IMR-90 (cell line): Measurements from ENCODE around the gene MAP2. TPM values are rescaled to one million over a fixed set of nuclear protein-coding genes. Genes with fewer than 3 reads are reported as not detected.
A peak's percentile ranks its signal among the peaks of the same experiment; 100 is the strongest.

Experiments
- ATAC-seq: fragments of 200-7000 bp; cut with Tn5 transposase; 2 replicates; pipeline ENCODE4 v1.9.1; 2020; ENCODE audit warnings: low read depth, mild to moderate bottlenecking, moderate library complexity
- BruUV-seq: library from RNA; stranded (reverse); fragments of 400-500 nt; replicated peaks from 2 replicates; lab custom pipeline; 2021; lab: Mats Ljungman, UMichigan
- CTCF ChIA-PET: fragments of 300-600 bp; formaldehyde crosslinking; extraction: SDS; loops from one replicate; lab custom pipeline; 2021; ENCODE audit warnings: antibody characterized with exemption; lab: Yijun Ruan, JAX
- POLR2A ChIA-PET: fragments of 300-600 bp; sonication (Branson Sonifier 250); formaldehyde crosslinking; loops from one replicate; lab custom pipeline; 2022; ENCODE audit warnings: antibody characterized with exemption; ENCODE audit not compliant: unreplicated experiment; lab: Charles Lee
- DNase-seq: peaks from one replicate; pipeline ENCODE4 v3.0.0; 2013
- H2AFZ ChIP-seq: replicated peaks from 2 replicates; pipeline ENCODE3; 2013; ENCODE audit warnings: low read length, mild to moderate bottlenecking; ENCODE audit not compliant: poor library complexity
- H2AK5ac ChIP-seq: 2 replicates; pipeline ENCODE4 v1.6.1; 2013; ENCODE audit warnings: low read depth, low read length, inconsistent platforms
- H2AK9ac ChIP-seq: replicated peaks from 2 replicates; pipeline ENCODE3; 2013; ENCODE audit warnings: mild to moderate bottlenecking, low read depth, low read length, moderate library complexity; ENCODE audit not compliant: poor library complexity
- H2BK120ac ChIP-seq: 2 replicates; pipeline ENCODE4 v1.6.1; 2013; ENCODE audit warnings: low read depth, low read length, inconsistent platforms
- H2BK15ac ChIP-seq: 3 replicates; pipeline ENCODE4 v1.6.1; 2013; ENCODE audit warnings: low read depth, low read length, inconsistent platforms
- H2BK20ac ChIP-seq: 2 replicates; pipeline ENCODE4 v1.6.1; 2013; ENCODE audit warnings: low read depth, mild to moderate bottlenecking, inconsistent platforms, low read length, moderate library complexity
- H2BK5ac ChIP-seq: 2 replicates; pipeline ENCODE4 v1.6.1; 2013; ENCODE audit warnings: mild to moderate bottlenecking, low read depth, low read length, inconsistent platforms; ENCODE audit not compliant: poor library complexity, severe bottlenecking
- H3K14ac ChIP-seq: replicated peaks from 2 replicates; pipeline ENCODE4 v1.6.1; 2013; ENCODE audit warnings: low read depth, low read length, inconsistent platforms
- H3K18ac ChIP-seq: 2 replicates; pipeline ENCODE4 v1.6.1; 2013; ENCODE audit warnings: low read depth, low read length, control low read depth
- H3K23ac ChIP-seq: 2 replicates; pipeline ENCODE4 v1.6.1; 2013; ENCODE audit warnings: low read depth, low read length, inconsistent platforms
- H3K27ac ChIP-seq: 2 replicates; pipeline ENCODE4 v1.5.1; 2013; ENCODE audit warnings: mild to moderate bottlenecking, control low read depth, low read length; ENCODE audit not compliant: insufficient read depth
- H3K27me3 ChIP-seq: 2 replicates; pipeline ENCODE4 v1.6.1; 2013; ENCODE audit warnings: low read length; ENCODE audit not compliant: control insufficient read depth, insufficient read depth
- H3K36me3 ChIP-seq: 2 replicates; pipeline ENCODE4 v1.6.1; 2013; ENCODE audit warnings: low read length, mixed read lengths; ENCODE audit not compliant: control insufficient read depth, insufficient read depth
- H3K4ac ChIP-seq: 2 replicates; pipeline ENCODE4 v1.6.1; 2013; ENCODE audit warnings: low read depth, low read length, inconsistent platforms
- H3K4me1 ChIP-seq: 2 replicates; pipeline ENCODE4 v1.6.1; 2013; ENCODE audit warnings: low read length, mixed read lengths; ENCODE audit not compliant: control insufficient read depth, insufficient read depth
- H3K4me2 ChIP-seq: 2 replicates; pipeline ENCODE4 v1.6.1; 2013; ENCODE audit warnings: low read depth, mild to moderate bottlenecking, control low read depth, low read length, moderate library complexity
- H3K4me3 ChIP-seq: 2 replicates; pipeline ENCODE4 v1.5.1; 2013; ENCODE audit warnings: low read depth, mild to moderate bottlenecking, control low read depth, low read length, moderate library complexity; ENCODE audit not compliant: insufficient read depth
- H3K56ac ChIP-seq: 2 replicates; pipeline ENCODE4 v1.6.1; 2013; ENCODE audit warnings: low read length, inconsistent platforms; ENCODE audit not compliant: insufficient read depth; ENCODE audit errors: extremely low read depth
- H3K79me1 ChIP-seq, 2 experiments: 2 replicates each; pipeline ENCODE4 v1.6.1; 2013; ENCODE audit warnings: low read length in 2 of 2, inconsistent platforms in 1 of 2, low read depth in 1 of 2
- H3K9ac ChIP-seq: 2 replicates; pipeline ENCODE4 v1.6.1; 2013; ENCODE audit warnings: low read depth, low read length, control low read depth
- H3K9me1 ChIP-seq: 2 replicates; pipeline ENCODE4 v1.6.1; 2013; ENCODE audit warnings: low read length, inconsistent platforms; ENCODE audit not compliant: insufficient read depth
- H3K9me3 ChIP-seq: 2 replicates; pipeline ENCODE4 v1.6.1; 2013; ENCODE audit warnings: low read length; ENCODE audit not compliant: control insufficient read depth, insufficient read depth
- H4K20me1 ChIP-seq: 2 replicates; pipeline ENCODE4 v1.6.1; 2013; ENCODE audit warnings: low read length, inconsistent platforms; ENCODE audit not compliant: insufficient read depth
- H4K5ac ChIP-seq: 2 replicates; pipeline ENCODE4 v1.6.1; 2013; ENCODE audit warnings: mild to moderate bottlenecking, low read depth, low read length, control low read depth
- H4K8ac ChIP-seq, 2 experiments: 2 replicates each; pipeline ENCODE4 v1.6.1; 2013; ENCODE audit warnings: low read depth in 2 of 2, low read length in 2 of 2, control low read depth in 1 of 2, inconsistent platforms in 1 of 2
- H4K91ac ChIP-seq: 2 replicates; pipeline ENCODE4 v1.6.1; 2013; ENCODE audit warnings: low read depth, low read length, inconsistent platforms; ENCODE audit not compliant: insufficient read depth
- ELK1 ChIP-seq: fragments of 150-350 bp; IDR thresholded peaks from 2 replicates; pipeline ENCODE4 v1.6.1; 2016; ENCODE audit warnings: low read depth, mild to moderate bottlenecking, low read length, moderate library complexity, borderline replicate concordance
- FOS ChIP-seq: fragments of 150-350 bp; IDR thresholded peaks from 2 replicates; pipeline ENCODE4 v1.6.1; 2016; ENCODE audit warnings: low read depth, low read length
- MXI1 ChIP-seq: IDR thresholded peaks from 2 replicates; pipeline ENCODE4 v1.6.1; 2012; ENCODE audit warnings: low read depth, mild to moderate bottlenecking, low read length, moderate library complexity, borderline replicate concordance
- RAD21 ChIP-seq: IDR thresholded peaks from 2 replicates; pipeline ENCODE4 v1.6.1; 2012; ENCODE audit warnings: low read length, improper control_type of control experiment
- SMC3 ChIP-seq: fragments of 150-350 bp; IDR thresholded peaks from 2 replicates; pipeline ENCODE4 v1.6.1; 2016; ENCODE audit warnings: low read depth, mild to moderate bottlenecking, antibody characterized with exemption, low read length, moderate library complexity
- WGBS, 2 experiments: methylation state at CpG; one replicate each; pipeline versions ENCODE4 v1.1.5 to v1.1.7; 2013; ENCODE audit warnings: missing lambda C conversion rate in 2 of 2; ENCODE audit not compliant: insufficient read length in 1 of 2; ENCODE audit errors: extremely low coverage in 2 of 2; 5-methylcytosine and 5-hydroxymethylcytosine counted together
- dilution Hi-C: fragments of 300-500 bp; cut with HindIII; formaldehyde crosslinking; loops from one replicate; pipeline ENCODE4 v1.14.3; 2018; ENCODE audit warnings: low sequenced_read_pairs; ENCODE audit not compliant: unreplicated experiment
- in situ Hi-C: fragments of 300-500 bp; cut with MboI; formaldehyde crosslinking; loops from 3 replicates; pipeline ENCODE4 v1.14.3; 2019; ENCODE audit warnings: low sequenced_read_pairs, inconsistent platforms, mixed read lengths
- intact Hi-C: fragments of 100-400 bp; cut with micrococcal nuclease; formaldehyde crosslinking; loops from 2 replicates; pipeline ENCODE4 v1.10.0; 2022
- polyA plus RNA-seq, 3 experiments: library from polyadenylated mRNA; depleted of rRNA; stranded (reverse); fragments of >200 nt; gene quantifications; 2 replicates each; pipeline ENCODE4 v1.2.3, GENCODE V29; 2012; ENCODE audit warnings: low replicate concordance in 1 of 3
- total RNA-seq: library from RNA; depleted of rRNA; stranded (reverse); fragments of >200 nt; gene quantifications from 2 replicates; pipeline ENCODE4 v1.2.3, GENCODE V29; 2012
- TF ChIP-seq, protein P1 (sequence below): conservative IDR thresholded peaks from 2 replicates; pipeline ENCODE4 v1.5.1; 2012; ENCODE audit warnings: mild to moderate bottlenecking, low read depth, low read length, improper control_type of control experiment

MAP2 gene
- total and polyA plus RNA-seq, 2 of the 4 experiments (the other 2 are of a cell fraction), result 0.29 to 0.36 TPM

DNA sequence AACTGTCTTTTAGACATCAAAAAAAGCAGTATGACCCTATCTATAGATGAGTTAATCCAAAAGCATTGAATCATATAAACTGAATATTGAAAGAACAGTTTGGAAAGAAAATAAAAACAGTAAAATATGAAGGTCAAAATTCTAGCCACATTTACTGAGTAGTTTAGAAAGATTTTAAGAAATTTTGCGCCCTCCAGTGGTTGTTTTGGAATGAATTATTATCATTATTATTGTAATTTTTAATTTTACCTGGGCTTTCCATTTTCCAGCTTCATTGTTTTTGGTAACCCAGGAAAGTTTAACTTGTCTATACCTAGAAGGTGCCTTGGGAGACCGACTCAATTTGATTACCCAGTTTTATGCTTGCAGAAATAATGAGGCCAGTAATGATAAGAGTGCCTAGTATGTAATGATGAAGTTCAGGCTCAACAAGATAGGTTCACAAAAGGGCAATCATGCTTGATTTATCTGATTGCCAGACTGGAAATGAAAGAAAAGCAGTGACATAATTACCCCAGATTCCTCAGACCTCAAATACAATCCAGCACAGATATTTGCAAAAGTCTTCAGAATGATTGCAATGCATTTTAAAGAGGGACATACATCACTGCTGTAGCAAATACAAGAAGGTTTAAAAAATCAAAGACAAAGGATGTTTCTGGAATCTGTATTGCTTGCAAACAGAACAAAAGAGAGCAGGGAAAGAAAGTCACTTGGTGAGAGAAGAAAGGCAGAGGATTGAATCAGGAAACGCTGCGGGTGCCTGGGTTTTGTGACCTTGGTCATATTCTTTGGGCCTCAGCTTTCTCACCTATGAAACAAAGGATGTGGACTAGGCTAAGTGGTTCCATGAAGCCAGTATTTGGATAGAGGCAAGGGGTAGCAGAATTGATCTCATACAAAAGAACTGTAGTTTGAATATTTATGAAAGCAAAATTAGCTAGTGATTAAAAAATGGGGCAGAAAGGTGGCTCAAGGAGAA lies 153.8 kb downstream of the MAP2 start:
- no peak overlapping the region for H2AK9ac ChIP-seq
- H3K4me2 ChIP-seq, result no peak overlapping the region
- H3K9ac ChIP-seq, result no peak overlapping the region
- H3K36me3 ChIP-seq, result no peaks in the 10 kb centered on the region
- H3K4ac ChIP-seq, result no peak overlapping the region
- no peak overlapping the region for H3K23ac ChIP-seq
- dilution Hi-C loops, result no loop called here
- no peak overlapping the region for H4K91ac ChIP-seq
- POLR2A ChIA-PET, result no interaction called here
- WGBS, 2 experiments, result no CpG with 5 or more reads among the region's 4 CpGs
- no peak overlapping the region for H3K14ac ChIP-seq
- H4K8ac ChIP-seq, result no peak overlapping the region
- no peak overlapping the region for H3K56ac ChIP-seq
- no peaks in the 10 kb centered on the region for H3K4me1 ChIP-seq
- no peak overlapping the region for H2BK120ac ChIP-seq
- H3K18ac ChIP-seq, result no peak overlapping the region
- H4K20me1 ChIP-seq, result no peaks in the 10 kb centered on the region
- no peak overlapping the region for H3K4me3 ChIP-seq
- no TSS peak for BruUV-seq
- no peak overlapping the region for H2BK5ac ChIP-seq
- intact Hi-C loops, result loop anchor here (1.0 to 2.0 kb wide), 3 partner anchors 152 to 1183 kb away; no protein-coding TSS in a partner anchor
- in situ Hi-C loops, result loop anchor here (10.0 kb wide), 1 partner anchor 243 kb away; no protein-coding TSS in a partner anchor
- CTCF ChIA-PET, result interaction anchor here (0.9 to 2.3 kb wide), 7 partner anchors 11 to 636 kb away, joined by 3 to 12 read pairs (median 5); partner anchors contain the start of gene MAP2
- H3K27ac ChIP-seq, result no peak overlapping the region
- no peaks in the 10 kb centered on the region for H3K27me3 ChIP-seq
- no peaks in the 10 kb centered on the region for H3K79me1 ChIP-seq
- DNase-seq (peak; percentile 6), ATAC-seq (no peak)
- H2BK15ac ChIP-seq, result no peak overlapping the region
- no peak overlapping the region for H4K5ac ChIP-seq
- no peaks in the 10 kb centered on the region for H3K9me3 ChIP-seq
- TF ChIP-seq RAD21 (peak; percentile 27; the same call in 1 of the 2 replicates), ELK1 (no peak), MXI1 (no peak), FOS (no peak), SMC3 (peak; percentile 48; the same call in 1 of the 2 replicates)
- TF ChIP-seq, protein P1, sequence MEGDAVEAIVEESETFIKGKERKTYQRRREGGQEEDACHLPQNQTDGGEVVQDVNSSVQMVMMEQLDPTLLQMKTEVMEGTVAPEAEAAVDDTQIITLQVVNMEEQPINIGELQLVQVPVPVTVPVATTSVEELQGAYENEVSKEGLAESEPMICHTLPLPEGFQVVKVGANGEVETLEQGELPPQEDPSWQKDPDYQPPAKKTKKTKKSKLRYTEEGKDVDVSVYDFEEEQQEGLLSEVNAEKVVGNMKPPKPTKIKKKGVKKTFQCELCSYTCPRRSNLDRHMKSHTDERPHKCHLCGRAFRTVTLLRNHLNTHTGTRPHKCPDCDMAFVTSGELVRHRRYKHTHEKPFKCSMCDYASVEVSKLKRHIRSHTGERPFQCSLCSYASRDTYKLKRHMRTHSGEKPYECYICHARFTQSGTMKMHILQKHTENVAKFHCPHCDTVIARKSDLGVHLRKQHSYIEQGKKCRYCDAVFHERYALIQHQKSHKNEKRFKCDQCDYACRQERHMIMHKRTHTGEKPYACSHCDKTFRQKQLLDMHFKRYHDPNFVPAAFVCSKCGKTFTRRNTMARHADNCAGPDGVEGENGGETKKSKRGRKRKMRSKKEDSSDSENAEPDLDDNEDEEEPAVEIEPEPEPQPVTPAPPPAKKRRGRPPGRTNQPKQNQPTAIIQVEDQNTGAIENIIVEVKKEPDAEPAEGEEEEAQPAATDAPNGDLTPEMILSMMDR, result peak; percentile 52
- H2AK5ac ChIP-seq, result no peak overlapping the region
- H2AFZ ChIP-seq, result no peak overlapping the region
- H3K9me1 ChIP-seq, result no peaks in the 10 kb centered on the region
- H2BK20ac ChIP-seq, result no peak overlapping the region
